GM23338 (cell line): ENCODE results near the gene AGPS. TPM values are rescaled to one million over a fixed set of nuclear protein-coding genes. Genes with fewer than 3 reads are reported as not detected.
A peak's percentile ranks its signal among the peaks of the same experiment; 100 is the strongest.

ENCODE experiments used
- ATAC-seq: fragments of 200-7000 bp; cut with Tn5 transposase; 3 replicates; pipeline ENCODE4 v1.9.1; 2020
- DNase-seq: peaks from one replicate; pipeline ENCODE4 v3.0.0-alpha.2; 2015; ENCODE audit warnings: low spot score
- H2AFZ ChIP-seq: fragments of 200-600 bp; sonication (generic); 2 replicates; pipeline ENCODE4 v1.8.0; 2016; ENCODE audit warnings: antibody characterized with exemption, mild to moderate bottlenecking, moderate library complexity
- H3F3A ChIP-seq: fragments of 200-600 bp; sonication (generic); replicated peaks from 2 replicates; pipeline ENCODE4 v1.8.0; 2017; ENCODE audit warnings: antibody characterized with exemption, mixed run types, low read depth
- H3K27ac ChIP-seq: fragments of 200-600 bp; sonication (generic); 2 replicates; pipeline ENCODE4 v1.6.1; 2016; ENCODE audit warnings: low read depth
- H3K27me3 ChIP-seq: fragments of 200-600 bp; sonication (generic); 2 replicates; pipeline ENCODE4 v1.8.0; 2016; ENCODE audit warnings: mild to moderate bottlenecking, mixed run types, moderate library complexity; ENCODE audit not compliant: insufficient read depth
- H3K36me3 ChIP-seq: fragments of 200-600 bp; sonication (generic); 2 replicates; pipeline ENCODE4 v1.8.0; 2016; ENCODE audit warnings: mild to moderate bottlenecking; ENCODE audit not compliant: insufficient read depth
- H3K4me1 ChIP-seq: fragments of 200-600 bp; sonication (generic); 2 replicates; pipeline ENCODE4 v1.8.0; 2016; ENCODE audit warnings: mild to moderate bottlenecking, moderate library complexity; ENCODE audit not compliant: insufficient read depth
- H3K4me2 ChIP-seq: fragments of 200-600 bp; sonication (generic); 2 replicates; pipeline ENCODE4 v1.7.1; 2017; ENCODE audit warnings: mixed run types
- H3K4me3 ChIP-seq: fragments of 200-600 bp; sonication (generic); 2 replicates; pipeline ENCODE4 v1.6.1; 2016; ENCODE audit warnings: mixed run types
- H3K79me2 ChIP-seq: fragments of 200-600 bp; sonication (generic); replicated peaks from 2 replicates; pipeline ENCODE4 v1.8.0; 2017; ENCODE audit warnings: mild to moderate bottlenecking; ENCODE audit not compliant: insufficient read depth
- H3K9me2 ChIP-seq: fragments of 200-600 bp; sonication (generic); 2 replicates; pipeline ENCODE4 v1.8.0; 2017; ENCODE audit not compliant: insufficient read depth
- H4K20me1 ChIP-seq: fragments of 200-600 bp; sonication (generic); replicated peaks from 2 replicates; pipeline ENCODE4 v1.8.0; 2017; ENCODE audit warnings: mild to moderate bottlenecking; ENCODE audit not compliant: insufficient read depth
- H3K27ac Mint-ChIP-seq: 2 replicates; pipeline ENCODE4 v1.8.0; 2020; ENCODE audit warnings: inconsistent platforms, mild to moderate bottlenecking, moderate library complexity, mixed read lengths
- H3K27me3 Mint-ChIP-seq: 3 replicates; pipeline ENCODE4 v1.8.0; 2022; ENCODE audit warnings: low read depth, mild to moderate bottlenecking, moderate library complexity, mixed read lengths, inconsistent platforms; ENCODE audit not compliant: insufficient read depth, poor library complexity
- H3K36me3 Mint-ChIP-seq: 3 replicates; pipeline ENCODE4 v1.8.0; 2021; ENCODE audit warnings: low read depth, mild to moderate bottlenecking, inconsistent platforms, moderate library complexity, mixed read lengths
- H3K4me1 Mint-ChIP-seq: 3 replicates; pipeline ENCODE4 v1.8.0; 2020; ENCODE audit warnings: mild to moderate bottlenecking, inconsistent platforms, mixed read lengths
- H3K4me3 Mint-ChIP-seq: 3 replicates; pipeline ENCODE4 v1.8.0; 2021; ENCODE audit warnings: moderate library complexity, mild to moderate bottlenecking, inconsistent platforms, mixed read lengths
- H3K9me3 Mint-ChIP-seq: 3 replicates; pipeline ENCODE4 v1.8.0; 2020; ENCODE audit warnings: moderate library complexity, mild to moderate bottlenecking, inconsistent platforms, mixed read lengths
- CREB1 ChIP-seq: fragments of 250-450 bp; sonication (Bioruptor Pico); IDR thresholded peaks from 2 replicates; pipeline ENCODE4 v1.5.0; 2020; ENCODE audit warnings: low read depth, mild to moderate bottlenecking, moderate library complexity
- EZH2 ChIP-seq: fragments of 200-600 bp; sonication (generic); IDR thresholded peaks from one replicate; pipeline ENCODE4 v1.8.0; 2017; ENCODE audit warnings: antibody characterized with exemption, mild to moderate bottlenecking, low read depth; ENCODE audit not compliant: unreplicated experiment
- EZH2phosphoT487 ChIP-seq: fragments of 200-600 bp; sonication (generic); IDR thresholded peaks from one replicate; pipeline ENCODE4 v1.8.1; 2018; ENCODE audit warnings: antibody characterized with exemption; ENCODE audit not compliant: unreplicated experiment
- JUNB ChIP-seq: IDR thresholded peaks from one replicate; pipeline ENCODE4 v1.6.1; 2016; ENCODE audit warnings: antibody characterized with exemption; ENCODE audit not compliant: unreplicated experiment
- NANOG ChIP-seq: IDR thresholded peaks from 2 replicates; pipeline ENCODE4 v1.6.1; 2016; ENCODE audit warnings: antibody characterized with exemption, borderline replicate concordance
- POLR2AphosphoS5 ChIP-seq: IDR thresholded peaks from 2 replicates; pipeline ENCODE4 v1.6.1; 2016; ENCODE audit warnings: antibody characterized with exemption, low read depth
- STAT1 ChIP-seq: IDR thresholded peaks from one replicate; pipeline ENCODE4 v1.6.1; 2016; ENCODE audit warnings: antibody characterized with exemption; ENCODE audit not compliant: unreplicated experiment
- ZNF114 ChIP-seq: fragments of 250-450 bp; sonication (Bioruptor Pico); IDR thresholded peaks from 2 replicates; pipeline ENCODE4 v1.5.0; 2020; ENCODE audit warnings: mild to moderate bottlenecking, moderate library complexity
- ZNF331 ChIP-seq: fragments of 250-450 bp; sonication (Bioruptor Pico); IDR thresholded peaks from 2 replicates; pipeline ENCODE4 v1.5.0; 2020; ENCODE audit warnings: low read depth, mild to moderate bottlenecking, moderate library complexity
- polyA plus RNA-seq: library from polyadenylated mRNA; unstranded; fragments of >200 nt; fragmentation: Nextera tagmentation; extraction: Ambion mirVana; gene quantifications from 2 replicates; pipeline ENCODE4 v1.2.1, GENCODE V29; 2016
- total RNA-seq: library from RNA; depleted of rRNA; stranded (reverse); fragments of >200 nt; shearing (Covaris generic); gene quantifications from 2 replicates; pipeline ENCODE4 v1.2.3, GENCODE V29; 2014
- TF ChIP-seq, protein P1 (sequence below), 2 experiments: fragments of 200-600 bp in 1 of 2; sonication (generic) in 1 of 2; conservative IDR thresholded peaks; 2 replicates each; pipeline versions ENCODE4 v1.5.1 to v1.6.1; 2016 to 2017; ENCODE audit warnings: antibody characterized with exemption in 2 of 2, low read depth in 2 of 2, mild to moderate bottlenecking in 2 of 2, moderate library complexity in 1 of 2
- TF ChIP-seq, protein P2 (sequence below): IDR thresholded peaks from 2 replicates; pipeline ENCODE4 v1.6.1; 2016; ENCODE audit warnings: antibody characterized with exemption
- TF ChIP-seq, protein P3 (sequence below): IDR thresholded peaks from one replicate; pipeline ENCODE4 v1.6.1; 2018; ENCODE audit warnings: antibody characterized with exemption; ENCODE audit not compliant: unreplicated experiment

The AGPS gene
- total and polyA plus RNA-seq, 2 experiments from 2014 or later = 14.6 to 73.2 TPM

DNA sequence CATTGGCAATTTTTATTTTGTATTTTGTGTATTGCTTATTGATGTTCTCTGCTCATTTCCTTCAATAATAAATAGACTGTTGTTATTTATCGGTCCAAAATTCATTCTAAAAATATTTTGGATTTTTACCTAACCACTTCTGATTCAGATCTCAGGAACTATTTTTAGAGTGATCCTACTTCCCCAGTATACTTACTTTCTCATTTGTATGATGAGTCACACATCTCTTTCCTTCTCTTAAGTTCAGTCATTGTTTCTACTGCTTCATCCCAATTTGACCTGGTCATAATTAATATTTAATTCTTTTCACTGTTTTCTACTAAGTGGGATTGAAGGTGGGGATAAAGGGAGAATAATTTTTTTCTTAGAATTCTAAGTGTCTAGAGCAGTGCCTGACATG is 75.1 kb downstream of the AGPS start:
- H3K9me2 ChIP-seq = no peaks in the 10 kb centered on the region
- H3K4me3 ChIP-seq = no peak overlapping the region
- no peaks in the 10 kb centered on the region for H3K4me1 Mint-ChIP-seq
- no peaks in the 10 kb centered on the region for H3K4me1 ChIP-seq
- H3K27me3 ChIP-seq = no peaks in the 10 kb centered on the region
- H3F3A ChIP-seq = no peaks in the 10 kb centered on the region
- no peak overlapping the region for H3K27ac ChIP-seq
- peaks cover 71% of the 10 kb centered on the region for H3K36me3 Mint-ChIP-seq
- TF ChIP-seq, protein P1, sequence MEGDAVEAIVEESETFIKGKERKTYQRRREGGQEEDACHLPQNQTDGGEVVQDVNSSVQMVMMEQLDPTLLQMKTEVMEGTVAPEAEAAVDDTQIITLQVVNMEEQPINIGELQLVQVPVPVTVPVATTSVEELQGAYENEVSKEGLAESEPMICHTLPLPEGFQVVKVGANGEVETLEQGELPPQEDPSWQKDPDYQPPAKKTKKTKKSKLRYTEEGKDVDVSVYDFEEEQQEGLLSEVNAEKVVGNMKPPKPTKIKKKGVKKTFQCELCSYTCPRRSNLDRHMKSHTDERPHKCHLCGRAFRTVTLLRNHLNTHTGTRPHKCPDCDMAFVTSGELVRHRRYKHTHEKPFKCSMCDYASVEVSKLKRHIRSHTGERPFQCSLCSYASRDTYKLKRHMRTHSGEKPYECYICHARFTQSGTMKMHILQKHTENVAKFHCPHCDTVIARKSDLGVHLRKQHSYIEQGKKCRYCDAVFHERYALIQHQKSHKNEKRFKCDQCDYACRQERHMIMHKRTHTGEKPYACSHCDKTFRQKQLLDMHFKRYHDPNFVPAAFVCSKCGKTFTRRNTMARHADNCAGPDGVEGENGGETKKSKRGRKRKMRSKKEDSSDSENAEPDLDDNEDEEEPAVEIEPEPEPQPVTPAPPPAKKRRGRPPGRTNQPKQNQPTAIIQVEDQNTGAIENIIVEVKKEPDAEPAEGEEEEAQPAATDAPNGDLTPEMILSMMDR (conservative IDR thresholded peaks at IDR 0.05; ENCODE audit: low read depth in 2 of 2) = no peak
- no peak for TF ChIP-seq EZH2phosphoT487
- TF ChIP-seq ZNF331 (CRISPR knock-in tag) = no peak
- TF ChIP-seq POLR2AphosphoS5 = no peak
- TF ChIP-seq, protein P2, sequence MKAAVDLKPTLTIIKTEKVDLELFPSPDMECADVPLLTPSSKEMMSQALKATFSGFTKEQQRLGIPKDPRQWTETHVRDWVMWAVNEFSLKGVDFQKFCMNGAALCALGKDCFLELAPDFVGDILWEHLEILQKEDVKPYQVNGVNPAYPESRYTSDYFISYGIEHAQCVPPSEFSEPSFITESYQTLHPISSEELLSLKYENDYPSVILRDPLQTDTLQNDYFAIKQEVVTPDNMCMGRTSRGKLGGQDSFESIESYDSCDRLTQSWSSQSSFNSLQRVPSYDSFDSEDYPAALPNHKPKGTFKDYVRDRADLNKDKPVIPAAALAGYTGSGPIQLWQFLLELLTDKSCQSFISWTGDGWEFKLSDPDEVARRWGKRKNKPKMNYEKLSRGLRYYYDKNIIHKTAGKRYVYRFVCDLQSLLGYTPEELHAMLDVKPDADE = no peak
- TF ChIP-seq STAT1 = no peak
- TF ChIP-seq NANOG = no peak
- H3K36me3 ChIP-seq = peaks cover 16% of the 10 kb centered on the region
- no peaks in the 10 kb centered on the region for H3K27me3 Mint-ChIP-seq
- DNase-seq = no peak
- H4K20me1 ChIP-seq = no peaks in the 10 kb centered on the region
- H3K4me2 ChIP-seq = no peak overlapping the region
- ATAC-seq = no peak
- no peak overlapping the region for H3K4me3 Mint-ChIP-seq
- no peak overlapping the region for H3K27ac Mint-ChIP-seq
- H3K9me3 Mint-ChIP-seq = peaks cover 47% of the 10 kb centered on the region
- H2AFZ ChIP-seq = no peak overlapping the region
- no peaks in the 10 kb centered on the region for H3K79me2 ChIP-seq

DNA sequence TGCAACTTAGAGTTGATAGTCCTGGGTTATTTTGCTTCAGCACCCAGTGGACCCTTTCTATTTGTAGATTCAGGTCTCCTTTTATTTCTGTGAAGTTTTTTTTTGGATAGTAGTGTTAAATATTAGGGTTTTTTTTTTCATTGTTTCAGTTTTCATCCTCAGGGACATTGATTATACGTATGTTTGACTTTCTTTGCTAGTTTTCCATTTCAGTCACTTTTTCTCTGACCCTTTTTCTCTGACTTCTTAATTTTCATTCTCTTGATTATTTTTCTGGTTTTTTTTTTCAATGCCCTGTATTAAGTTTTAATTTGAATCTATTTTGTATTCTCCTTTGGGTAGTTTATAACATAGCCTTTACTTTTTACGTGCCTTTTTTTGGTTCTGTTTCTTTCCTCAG is 79.4 kb downstream of the AGPS start:
- Mint-ChIP-seq H3K4me1 (peaks cover 4% of the 10 kb centered on the region; the same call in 1 of the 3 replicates), H3K9me3 (peaks cover 28% of the 10 kb centered on the region; the same call in 2 of the 3 replicates), H3K27me3 (no peaks in the 10 kb centered on the region), H3K4me3 (no peak overlapping the region), H3K27ac (no peak overlapping the region), H3K36me3 (peaks cover 44% of the 10 kb centered on the region)
- no peaks in the 10 kb centered on the region for H3F3A ChIP-seq
- no peaks in the 10 kb centered on the region for H3K79me2 ChIP-seq
- H3K9me2 ChIP-seq = no peaks in the 10 kb centered on the region
- H3K4me1 ChIP-seq = no peaks in the 10 kb centered on the region
- no peaks in the 10 kb centered on the region for H3K27me3 ChIP-seq
- H3K4me3 ChIP-seq = no peak overlapping the region
- ATAC-seq = no peak
- TF ChIP-seq, protein P3, sequence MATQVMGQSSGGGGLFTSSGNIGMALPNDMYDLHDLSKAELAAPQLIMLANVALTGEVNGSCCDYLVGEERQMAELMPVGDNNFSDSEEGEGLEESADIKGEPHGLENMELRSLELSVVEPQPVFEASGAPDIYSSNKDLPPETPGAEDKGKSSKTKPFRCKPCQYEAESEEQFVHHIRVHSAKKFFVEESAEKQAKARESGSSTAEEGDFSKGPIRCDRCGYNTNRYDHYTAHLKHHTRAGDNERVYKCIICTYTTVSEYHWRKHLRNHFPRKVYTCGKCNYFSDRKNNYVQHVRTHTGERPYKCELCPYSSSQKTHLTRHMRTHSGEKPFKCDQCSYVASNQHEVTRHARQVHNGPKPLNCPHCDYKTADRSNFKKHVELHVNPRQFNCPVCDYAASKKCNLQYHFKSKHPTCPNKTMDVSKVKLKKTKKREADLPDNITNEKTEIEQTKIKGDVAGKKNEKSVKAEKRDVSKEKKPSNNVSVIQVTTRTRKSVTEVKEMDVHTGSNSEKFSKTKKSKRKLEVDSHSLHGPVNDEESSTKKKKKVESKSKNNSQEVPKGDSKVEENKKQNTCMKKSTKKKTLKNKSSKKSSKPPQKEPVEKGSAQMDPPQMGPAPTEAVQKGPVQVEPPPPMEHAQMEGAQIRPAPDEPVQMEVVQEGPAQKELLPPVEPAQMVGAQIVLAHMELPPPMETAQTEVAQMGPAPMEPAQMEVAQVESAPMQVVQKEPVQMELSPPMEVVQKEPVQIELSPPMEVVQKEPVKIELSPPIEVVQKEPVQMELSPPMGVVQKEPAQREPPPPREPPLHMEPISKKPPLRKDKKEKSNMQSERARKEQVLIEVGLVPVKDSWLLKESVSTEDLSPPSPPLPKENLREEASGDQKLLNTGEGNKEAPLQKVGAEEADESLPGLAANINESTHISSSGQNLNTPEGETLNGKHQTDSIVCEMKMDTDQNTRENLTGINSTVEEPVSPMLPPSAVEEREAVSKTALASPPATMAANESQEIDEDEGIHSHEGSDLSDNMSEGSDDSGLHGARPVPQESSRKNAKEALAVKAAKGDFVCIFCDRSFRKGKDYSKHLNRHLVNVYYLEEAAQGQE = no peak
- TF ChIP-seq EZH2 = no peak
- no peak for TF ChIP-seq ZNF331 (CRISPR knock-in tag)
- no peak for TF ChIP-seq ZNF114 (CRISPR knock-in tag)
- no peak for TF ChIP-seq CREB1
- TF ChIP-seq, protein P1 (conservative IDR thresholded peaks at IDR 0.05; ENCODE audit: low read depth in 2 of 2) = no peak
- TF ChIP-seq NANOG = no peak
- no peak for TF ChIP-seq EZH2phosphoT487
- TF ChIP-seq, protein P2 = no peak
- TF ChIP-seq JUNB = no peak
- H2AFZ ChIP-seq = no peak overlapping the region
- H3K4me2 ChIP-seq = no peak overlapping the region
- H3K36me3 ChIP-seq = no peaks in the 10 kb centered on the region
- H4K20me1 ChIP-seq = no peaks in the 10 kb centered on the region
- peak; percentile 5 for DNase-seq
- no peak overlapping the region for H3K27ac ChIP-seq
